ENCODE data around the gene ARHGAP27. TPM values are rescaled to one million over a fixed set of nuclear protein-coding genes. Genes with fewer than 3 reads are reported as not detected.

Gene ARHGAP27
- total RNA-seq, 1 donor from 2014 or later: 71.0 TPM

- intact Hi-C loops (cut with DNase I): no loop called here
- ATAC-seq: no peak
Observed at GRCh38 chr17:45394091-45394490, 38.6 kb downstream of the ARHGAP27 start.

GRCh38 chr17:45393411-45393810 is 39.3 kb downstream of the ARHGAP27 start:
- intact Hi-C loops (cut with DNase I): no loop called here
- Histone ChIP-seq H3K27ac (no peak overlapping the region), H3K27me3 (ENCODE audit: low read depth) (no peaks in the 10 kb centered on the region), H3K36me3 (peaks cover 48% of the 10 kb centered on the region), H3K9me3 (no peaks in the 10 kb centered on the region), H3K4me3 (no peak overlapping the region), H3K4me1 (peaks cover 9% of the 10 kb centered on the region)
- no peak for TF ChIP-seq CTCF (IDR thresholded peaks at IDR 0.05)
- no peak for ATAC-seq
- DNase-seq: no peak

More at GRCh38 chr17:45394091-45394490, 38.6 kb downstream of the ARHGAP27 start:
- no peaks in the 10 kb centered on the region for H3K9me3 ChIP-seq
- DNase-seq: no peak
- H3K27ac ChIP-seq: no peak overlapping the region
- TF ChIP-seq CTCF (IDR thresholded peaks at IDR 0.05): no peak
- no peaks in the 10 kb centered on the region for H3K27me3 ChIP-seq (ENCODE audit: low read depth)
- no peak overlapping the region for H3K4me3 ChIP-seq
- H3K4me1 ChIP-seq: peaks cover 9% of the 10 kb centered on the region
- H3K36me3 ChIP-seq: peaks cover 55% of the 10 kb centered on the region

DNA sequence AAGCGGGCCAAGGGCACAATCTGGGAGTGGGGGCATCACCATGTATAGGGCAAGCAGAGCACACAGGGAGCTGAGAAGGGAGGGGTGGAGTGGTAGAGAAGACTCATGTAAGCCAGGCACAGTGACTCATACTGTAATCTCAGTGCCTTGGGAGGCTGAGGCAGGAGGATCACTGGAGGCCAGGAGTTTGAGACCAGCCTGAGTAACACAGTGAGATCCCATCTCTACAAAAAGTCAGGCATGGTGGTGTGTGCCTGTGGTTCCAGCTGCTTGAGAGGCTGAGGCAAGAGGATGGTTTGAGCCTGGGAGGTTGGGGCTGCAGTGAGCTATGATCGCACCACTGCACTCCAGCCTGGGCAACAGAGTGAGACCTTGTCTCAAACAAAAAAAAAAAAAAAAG is 40.8 kb downstream of the ARHGAP27 start:
- Histone ChIP-seq H3K27ac (no peak overlapping the region), H3K9me3 (no peaks in the 10 kb centered on the region), H3K27me3 (ENCODE audit: low read depth) (no peaks in the 10 kb centered on the region), H3K4me3 (no peak overlapping the region), H3K36me3 (peaks cover 34% of the 10 kb centered on the region), H3K4me1 (peaks cover 9% of the 10 kb centered on the region)
- intact Hi-C loops (cut with DNase I): no loop called here
- DNase-seq (no peak), ATAC-seq (no peak)
- no peak for TF ChIP-seq CTCF (IDR thresholded peaks at IDR 0.05)

DNA sequence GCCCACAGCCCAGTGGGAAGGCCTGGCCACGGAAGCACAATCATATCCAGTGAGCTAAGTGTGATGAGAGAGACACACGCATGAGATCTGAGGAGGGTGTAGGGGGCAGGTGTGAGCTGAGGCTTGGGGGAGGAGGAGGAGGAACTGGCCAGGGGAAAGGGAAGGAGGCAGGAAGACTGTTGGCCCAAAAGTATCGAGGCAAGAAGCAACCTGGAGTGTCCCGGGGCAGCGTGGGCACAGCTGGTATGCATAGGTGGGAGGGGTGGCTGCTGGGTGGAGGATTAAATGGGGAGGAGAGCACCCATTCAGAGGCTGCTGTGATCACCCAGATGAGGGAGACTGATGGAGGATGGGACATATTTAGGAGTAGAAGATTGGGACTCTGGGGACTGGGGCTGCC is 41.4 kb downstream of the ARHGAP27 start:
- intact Hi-C loops (cut with DNase I): no loop called here
- ATAC-seq (no peak), DNase-seq (no peak)
- Histone ChIP-seq H3K9me3 (no peaks in the 10 kb centered on the region), H3K4me1 (peaks cover 9% of the 10 kb centered on the region), H3K4me3 (no peak overlapping the region), H3K27ac (no peak overlapping the region), H3K27me3 (ENCODE audit: low read depth) (no peaks in the 10 kb centered on the region), H3K36me3 (peaks cover 27% of the 10 kb centered on the region)
- no peak for TF ChIP-seq CTCF (IDR thresholded peaks at IDR 0.05)

GRCh38 chr17:45389354-45389753 is 43.3 kb downstream of the ARHGAP27 start:
- Histone ChIP-seq H3K27ac (no peak overlapping the region), H3K36me3 (peaks cover 8% of the 10 kb centered on the region), H3K4me3 (no peak overlapping the region), H3K27me3 (ENCODE audit: low read depth) (no peaks in the 10 kb centered on the region), H3K4me1 (peaks cover 7% of the 10 kb centered on the region), H3K9me3 (no peaks in the 10 kb centered on the region)
- TF ChIP-seq CTCF (IDR thresholded peaks at IDR 0.05): no peak
- ATAC-seq (no peak), DNase-seq (no peak)
- intact Hi-C loops (cut with DNase I): no loop called here

Data from lower lobe of right lung (tissue), 2 donors.